A549 (cell line): Measurements from ENCODE around the gene DISP3. TPM values are rescaled to one million over a fixed set of nuclear protein-coding genes. Genes with fewer than 3 reads are reported as not detected.

ENCODE experiments used
- ATAC-seq, 2 experiments: fragments of 200-7000 bp in 1 of 2; fragments of >200 bp in 1 of 2; cut with Nextera tagmentation in 1 of 2; cut with Tn5 transposase in 1 of 2; 3 replicates each; pipeline versions ENCODE4 v1.8.0 to v1.9.1; 2018 to 2020; ENCODE audit warnings: mild to moderate bottlenecking in 1 of 2, moderate library complexity in 1 of 2
- CTCF ChIA-PET: fragments of 300-600 bp; sonication (Branson Sonifier 250); formaldehyde crosslinking; extraction: SDS; loops from one replicate; lab custom pipeline; 2021; ENCODE audit warnings: antibody characterized with exemption, inconsistent platforms; lab: Yijun Ruan, JAX
- POLR2A ChIA-PET: fragments of 350-600 bp; formaldehyde crosslinking; extraction: SDS; loops from one replicate; lab custom pipeline; 2021; ENCODE audit warnings: antibody characterized with exemption, inconsistent platforms; lab: Yijun Ruan, JAX
- DNase-seq, 2 experiments: peaks; one replicate each; pipeline versions ENCODE4 v3.0.0 to v3.0.0-alpha.2; 2011 to 2016; ENCODE audit warnings: low read depth in 1 of 2, low spot score in 1 of 2
- FAIRE-seq: peaks from 2 replicates; lab custom pipeline; 2011; peaks lifted over from hg19 to GRCh38; lab: Jason Lieb, UNC
- H3K27ac ChIP-seq, 2 experiments: fragments of >200 bp; sonication (Bioruptor Twin); formaldehyde crosslinking; 3 replicates each; pipeline ENCODE4 v1.5.1; 2016 to 2017
- H3K4me1 ChIP-seq: fragments of >200 bp; sonication (Bioruptor Twin); formaldehyde crosslinking; 3 replicates; pipeline ENCODE4 v1.6.1; 2016
- H3K4me2 ChIP-seq: fragments of >200 bp; sonication (Bioruptor Twin); formaldehyde crosslinking; 3 replicates; pipeline ENCODE4 v1.6.1; 2016
- H3K4me3 ChIP-seq: fragments of >200 bp; sonication (Bioruptor Twin); formaldehyde crosslinking; 3 replicates; pipeline ENCODE4 v1.5.1; 2016
- H3K9me3 ChIP-seq: fragments of >200 bp; sonication (Bioruptor Twin); formaldehyde crosslinking; 3 replicates; pipeline ENCODE4 v1.6.1; 2016
- CHD2 ChIP-seq: fragments of 150-350 bp; IDR thresholded peaks from 2 replicates; pipeline ENCODE4 v1.6.1; 2014; ENCODE audit warnings: low read length; ENCODE audit not compliant: partially characterized antibody
- CHD4 ChIP-seq: fragments of 200-600 bp; sonication (generic); IDR thresholded peaks from 2 replicates; pipeline ENCODE4 v1.6.1; 2016; ENCODE audit warnings: antibody characterized with exemption, mild to moderate bottlenecking, borderline replicate concordance
- CTCF ChIP-seq: fragments of >200 bp; sonication (Bioruptor Twin); formaldehyde crosslinking; IDR thresholded peaks from 3 replicates; pipeline ENCODE4 v1.5.1; 2016
- ESRRA ChIP-seq: fragments of 150-350 bp; IDR thresholded peaks from 2 replicates; pipeline ENCODE4 v1.6.1; 2014; ENCODE audit warnings: mild to moderate bottlenecking, low read length, borderline replicate concordance
- FOSL2 ChIP-seq, 2 experiments: fragments of 450-650 bp in 1 of 2; fragments of >200 bp in 1 of 2; sonication (Bioruptor Twin) in 1 of 2; formaldehyde crosslinking; IDR thresholded peaks; 2 replicates each; pipeline versions ENCODE4 v1.5.0 to v1.6.1; 2016 to 2020; ENCODE audit warnings: mild to moderate bottlenecking in 1 of 2, moderate library complexity in 1 of 2
- GATA3 ChIP-seq: IDR thresholded peaks from 2 replicates; pipeline ENCODE4 v1.6.1; 2012; ENCODE audit warnings: borderline replicate concordance
- HMGXB4 ChIP-seq: fragments of 250-450 bp; sonication (Bioruptor Pico); IDR thresholded peaks from 2 replicates; pipeline ENCODE4 v1.5.0; 2021; ENCODE audit warnings: mild to moderate bottlenecking, moderate library complexity, borderline replicate concordance
- HOXA7 ChIP-seq: fragments of 250-450 bp; sonication (Bioruptor Pico); IDR thresholded peaks from 2 replicates; pipeline ENCODE4 v1.5.0; 2020; ENCODE audit warnings: mild to moderate bottlenecking, moderate library complexity
- HOXB13 ChIP-seq: fragments of 250-450 bp; sonication (Bioruptor Pico); IDR thresholded peaks from 2 replicates; pipeline ENCODE4 v1.5.0; 2020; ENCODE audit warnings: low read depth, mild to moderate bottlenecking, moderate library complexity
- JUNB ChIP-seq: fragments of >200 bp; sonication (Bioruptor Twin); formaldehyde crosslinking; IDR thresholded peaks from 2 replicates; pipeline ENCODE4 v1.6.1; 2016
- MAFK ChIP-seq: fragments of 450-650 bp; IDR thresholded peaks from 2 replicates; pipeline ENCODE4 v1.6.1; 2014; ENCODE audit not compliant: partially characterized antibody
- MAX ChIP-seq: IDR thresholded peaks from 2 replicates; pipeline ENCODE4 v1.6.1; 2012
- MAZ ChIP-seq: fragments of 150-350 bp; IDR thresholded peaks from 2 replicates; pipeline ENCODE4 v1.6.1; 2014; ENCODE audit warnings: antibody characterized with exemption, low read depth, low read length, borderline replicate concordance
- NFE2L2 ChIP-seq: fragments of 150-350 bp; conservative IDR thresholded peaks from 2 replicates; pipeline ENCODE4 v1.6.1; 2014; ENCODE audit warnings: low read length
- NR3C1 ChIP-seq: fragments of >200 bp; sonication (Bioruptor Twin); formaldehyde crosslinking; IDR thresholded peaks from 3 replicates; pipeline ENCODE4 v1.6.1; 2017
- PHF8 ChIP-seq: fragments of 200-600 bp; sonication (generic); IDR thresholded peaks from 2 replicates; pipeline ENCODE4 v1.6.1; 2016; ENCODE audit warnings: low read depth, mild to moderate bottlenecking, antibody characterized with exemption, moderate library complexity, borderline replicate concordance
- POLR2A ChIP-seq: IDR thresholded peaks from 2 replicates; pipeline ENCODE4 v1.6.1; 2012; ENCODE audit warnings: mild to moderate bottlenecking, low read length
- RFX5 ChIP-seq: fragments of 450-650 bp; IDR thresholded peaks from 2 replicates; pipeline ENCODE4 v1.7.1; 2014; ENCODE audit warnings: antibody characterized with exemption, mild to moderate bottlenecking, moderate library complexity
- SMC3 ChIP-seq: fragments of >200 bp; sonication (Bioruptor Twin); formaldehyde crosslinking; IDR thresholded peaks from 3 replicates; pipeline ENCODE4 v1.6.1; 2018; ENCODE audit warnings: inconsistent platforms
- SREBF2 ChIP-seq: fragments of 450-650 bp; IDR thresholded peaks from 2 replicates; pipeline ENCODE4 v1.6.1; 2014; ENCODE audit warnings: mild to moderate bottlenecking, moderate library complexity
- USF2 ChIP-seq: fragments of 450-650 bp; IDR thresholded peaks from 2 replicates; pipeline ENCODE4 v1.6.1; 2014; ENCODE audit warnings: antibody characterized with exemption
- ZFP36 ChIP-seq: fragments of 450-650 bp; IDR thresholded peaks from 2 replicates; pipeline ENCODE4 v1.6.1; 2014; ENCODE audit warnings: borderline replicate concordance; ENCODE audit not compliant: partially characterized antibody
- ZNF302 ChIP-seq: fragments of 250-450 bp; sonication (Bioruptor Pico); IDR thresholded peaks from 2 replicates; pipeline ENCODE4 v1.9.0; 2021; ENCODE audit warnings: inconsistent platforms, mild to moderate bottlenecking, moderate library complexity
- WGBS: methylation state at CpG from one replicate; pipeline ENCODE4 v1.1.6; 2017; ENCODE audit errors: missing lambda C conversion rate; 5-methylcytosine and 5-hydroxymethylcytosine counted together
- polyA plus RNA-seq, 4 experiments: library from polyadenylated mRNA; depleted of rRNA in 3 of 4; stranded (reverse); fragments of >200 nt; fragmentation: RNase III in 1 of 4; extraction: RNeasy Plus Mini Kit Qiagen cat#74134 plus additional on column Dnase treatment in 1 of 4; gene quantifications; 2 replicates in 3 of 4; 3 replicates in 1 of 4; pipeline ENCODE4 v1.2.3, GENCODE V29; 2011 to 2017
- TF ChIP-seq, protein P1 (sequence below): fragments of >200 bp; sonication (Bioruptor Twin); formaldehyde crosslinking; IDR thresholded peaks from 2 replicates; pipeline ENCODE4 v1.6.1; 2016
- TF ChIP-seq, protein P2 (sequence below): fragments of >200 bp; sonication (Bioruptor Twin); formaldehyde crosslinking; IDR thresholded peaks from 3 replicates; pipeline ENCODE4 v1.6.1; 2016

The DISP3 gene
- polyA plus RNA-seq, 2 of the 4 experiments (the other 2 are of a cell fraction), result 0.09 to 0.22 TPM

GRCh38 chr1:11431941-11432507 is 46.9 kb upstream of the DISP3 start:
- ChIA-PET CTCF (interaction anchor here (0.7 kb wide), 1 partner anchor 98 kb away, joined by 3 read pairs; no protein-coding TSS in a partner anchor), POLR2A (interaction anchor here (0.7 kb wide), 1 partner anchor 136 kb away, joined by 4 read pairs; no protein-coding TSS in a partner anchor)
- FAIRE-seq, result no peak
- 49% methylated on average over 12 of the region's 16 CpGs for WGBS
- DNase-seq, result no peak
- no peak for ATAC-seq
- no peak overlapping the region for H3K4me3 ChIP-seq
- H3K4me2 ChIP-seq, result no peak overlapping the region
- no peaks in the 10 kb centered on the region for H3K9me3 ChIP-seq
- TF ChIP-seq USF2, result no peak
- TF ChIP-seq SMC3, result no peak
- TF ChIP-seq ESRRA, result no peak
- TF ChIP-seq, all 56 proteins: peak for 0
- no peaks in the 10 kb centered on the region for H3K4me1 ChIP-seq
- H3K27ac ChIP-seq, result no peak overlapping the region

DNA sequence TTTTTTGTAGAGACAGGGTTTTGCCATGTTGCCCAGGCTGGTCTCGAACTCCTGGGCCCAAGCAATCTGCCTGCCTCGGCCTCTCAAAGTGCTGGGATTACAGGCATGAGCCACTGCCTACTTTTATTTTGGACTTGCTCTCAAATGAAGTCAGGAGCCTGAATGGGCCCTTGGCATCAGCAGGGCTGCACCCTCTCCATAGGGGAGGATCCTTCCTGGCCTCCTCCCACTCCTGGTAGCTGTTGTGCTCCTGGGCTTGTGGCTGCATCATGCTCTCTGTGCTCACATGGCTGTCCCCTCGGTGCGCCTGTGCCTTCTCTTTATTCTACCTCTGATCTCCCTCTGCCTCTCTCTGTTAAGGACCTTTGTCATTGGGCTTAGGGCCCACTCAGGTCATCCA is 46.4 kb upstream of the DISP3 start:
- H3K27ac ChIP-seq, result no peak overlapping the region
- no peaks in the 10 kb centered on the region for H3K4me1 ChIP-seq
- WGBS, result 32% methylated on average over 4 of the region's 4 CpGs
- CTCF ChIA-PET, result no interaction called here
- no peak overlapping the region for H3K4me3 ChIP-seq
- ATAC-seq, result no peak
- no peak for DNase-seq
- POLR2A ChIA-PET, result no interaction called here
- H3K9me3 ChIP-seq, result no peaks in the 10 kb centered on the region
- no peak for FAIRE-seq
- no peak overlapping the region for H3K4me2 ChIP-seq
- TF ChIP-seq POLR2A (no peak), NFE2L2 (no peak), HOXB13 (CRISPR knock-in tag) (no peak), MAFK (no peak), JUNB (no peak), CTCF (no peak), NR3C1 (no peak), RFX5 (no peak), CHD2 (no peak), HOXA7 (CRISPR knock-in tag) (no peak), ZFP36 (no peak), SREBF2 (no peak), PHF8 (no peak), USF2 (no peak), FOSL2 (IDR thresholded peaks at IDR 0.05) (no peak), FOSL2 (CRISPR knock-in tag; IDR thresholded peaks at IDR 0.05) (no peak), MAZ (no peak)
- TF ChIP-seq, all 56 proteins: peak for 0

DNA sequence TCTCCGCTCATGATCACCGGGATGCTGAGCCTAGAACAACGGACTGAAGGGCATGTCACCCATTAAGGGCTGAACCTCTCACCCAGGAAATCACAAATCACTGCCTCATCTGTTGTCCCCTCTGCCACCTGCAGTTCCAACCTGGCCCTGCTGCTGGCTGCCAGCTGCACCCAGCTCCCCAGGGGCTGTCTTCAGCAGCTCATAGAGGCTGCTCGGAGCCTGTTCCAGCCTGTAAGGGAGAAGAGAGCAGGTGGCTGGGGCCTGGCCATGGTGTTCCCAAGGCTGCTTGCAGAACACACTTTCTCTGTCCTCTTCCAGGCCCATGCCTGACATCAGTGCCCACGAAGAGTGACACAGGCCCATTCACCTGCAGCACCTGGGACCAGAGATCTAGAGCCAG is 44.5 kb upstream of the DISP3 start:
- POLR2A ChIA-PET, result no interaction called here
- no peaks in the 10 kb centered on the region for H3K9me3 ChIP-seq
- FAIRE-seq (no peak), DNase-seq (no peak), ATAC-seq (no peak)
- 32% methylated on average over 2 of the region's 5 CpGs for WGBS
- H3K4me2 ChIP-seq, result no peak overlapping the region
- no peaks in the 10 kb centered on the region for H3K4me1 ChIP-seq
- no peak overlapping the region for H3K4me3 ChIP-seq
- H3K27ac ChIP-seq, result no peak overlapping the region
- CTCF ChIA-PET, result interaction anchor here (1.2 kb wide), 1 partner anchor 9 kb away, joined by 3 read pairs; no protein-coding TSS in a partner anchor
- TF ChIP-seq SMC3 (no peak), ZNF302 (CRISPR knock-in tag) (no peak), ZFP36 (no peak), MAX (no peak), JUNB (no peak), NFE2L2 (no peak), SREBF2 (no peak), GATA3 (no peak), MAZ (no peak), HMGXB4 (no peak), CHD4 (no peak)
- TF ChIP-seq, protein P1, sequence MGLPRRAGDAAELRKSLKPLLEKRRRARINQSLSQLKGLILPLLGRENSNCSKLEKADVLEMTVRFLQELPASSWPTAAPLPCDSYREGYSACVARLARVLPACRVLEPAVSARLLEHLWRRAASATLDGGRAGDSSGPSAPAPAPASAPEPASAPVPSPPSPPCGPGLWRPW, result no peak
- TF ChIP-seq, protein P2, sequence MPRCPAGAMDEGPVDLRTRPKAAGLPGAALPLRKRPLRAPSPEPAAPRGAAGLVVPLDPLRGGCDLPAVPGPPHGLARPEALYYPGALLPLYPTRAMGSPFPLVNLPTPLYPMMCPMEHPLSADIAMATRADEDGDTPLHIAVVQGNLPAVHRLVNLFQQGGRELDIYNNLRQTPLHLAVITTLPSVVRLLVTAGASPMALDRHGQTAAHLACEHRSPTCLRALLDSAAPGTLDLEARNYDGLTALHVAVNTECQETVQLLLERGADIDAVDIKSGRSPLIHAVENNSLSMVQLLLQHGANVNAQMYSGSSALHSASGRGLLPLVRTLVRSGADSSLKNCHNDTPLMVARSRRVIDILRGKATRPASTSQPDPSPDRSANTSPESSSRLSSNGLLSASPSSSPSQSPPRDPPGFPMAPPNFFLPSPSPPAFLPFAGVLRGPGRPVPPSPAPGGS, result no peak
